Occipital lobe (tissue), 2 donors: ENCODE results near the gene HSPA12A. TPM values are rescaled to one million over a fixed set of nuclear protein-coding genes. Genes with fewer than 3 reads are reported as not detected.

Experiments used
- DNase-seq: peaks from one replicate; lab custom pipeline; 2025; lab: John Stamatoyannopoulos, UW
- total RNA-seq: library from RNA; depleted of rRNA; stranded (reverse); fragments of >200 nt; gene quantifications from one replicate; pipeline ENCODE4 v1.2.3, GENCODE V29; 2014

HSPA12A gene
- total RNA-seq, 1 donor from 2014 or later: 17.3 TPM

DNA sequence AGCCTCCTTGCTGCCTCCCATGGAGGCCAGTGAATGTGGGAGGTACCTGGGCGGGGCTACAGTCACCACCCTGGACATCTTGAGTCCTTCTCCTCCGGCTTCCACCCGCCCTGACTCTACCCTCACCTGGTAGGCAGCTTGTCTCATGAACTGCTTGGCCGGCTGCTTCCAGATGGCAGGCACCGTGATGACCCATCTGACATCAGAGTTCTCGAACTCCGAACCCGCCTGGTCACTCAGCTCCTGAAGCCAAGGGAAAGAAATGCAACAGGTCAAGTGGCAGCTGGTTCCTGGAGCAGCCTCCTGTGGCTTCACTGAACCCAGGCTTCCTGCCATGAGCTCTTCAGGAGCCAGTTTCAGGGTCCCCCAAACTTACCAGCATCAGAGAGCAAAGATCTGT is 50.1 kb downstream of the HSPA12A start:
- DNase-seq: no peak

GRCh38 chr10:116691635-116692034 is 50.7 kb downstream of the HSPA12A start:
- no peak for DNase-seq

DNA sequence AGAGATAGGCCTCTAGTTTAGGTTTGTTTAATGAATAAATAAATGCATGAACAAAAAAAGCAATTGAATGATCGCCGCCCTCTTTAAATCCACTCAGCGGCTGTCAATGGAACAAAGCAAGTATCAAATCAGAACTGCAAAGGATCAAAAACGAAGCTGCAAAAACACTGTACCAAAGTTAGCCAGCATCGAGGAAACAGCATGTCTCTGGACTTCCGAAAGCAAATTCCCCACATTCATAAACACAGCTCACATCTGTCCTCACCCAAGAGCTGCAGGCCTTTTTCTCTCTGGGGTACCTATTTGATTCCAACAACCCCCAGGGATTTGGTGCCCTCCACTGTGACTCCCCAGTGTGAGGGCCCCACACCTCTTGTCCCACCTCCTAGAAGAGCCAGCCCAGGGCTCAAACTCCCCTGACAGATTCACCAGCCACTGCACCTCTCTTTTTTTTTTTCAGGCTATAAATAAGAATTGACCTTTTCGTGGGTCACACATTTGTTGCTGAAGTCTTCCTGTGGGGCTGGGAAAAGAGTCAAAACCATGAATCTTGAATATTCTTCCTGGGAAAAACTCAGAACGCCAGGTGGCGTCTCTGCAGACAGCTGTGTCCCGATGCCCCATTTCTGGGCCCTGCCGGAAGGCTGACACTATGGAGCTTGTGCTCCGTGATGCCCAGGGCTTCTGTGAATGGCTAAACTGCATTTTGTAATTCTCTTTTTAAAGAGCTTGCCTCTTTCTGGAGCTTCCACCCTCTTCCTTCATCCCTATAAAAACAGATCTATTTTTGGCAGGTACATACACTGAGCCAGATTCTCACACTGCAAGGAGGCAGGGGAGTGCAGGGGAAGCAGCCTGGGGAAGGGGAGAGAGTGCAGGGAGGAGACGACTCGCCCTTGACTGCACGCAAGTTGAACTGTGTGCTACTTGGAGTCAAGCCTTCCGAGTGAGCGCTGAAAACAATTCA is 51.7 kb downstream of the HSPA12A start:
- peak; percentile 47 for DNase-seq

- DNase-seq: no peak
Measured at GRCh38 chr10:116689744-116690143, 52.6 kb downstream of the HSPA12A start.

- no peak for DNase-seq
Measured at GRCh38 chr10:116688741-116689495, 53.4 kb downstream of the HSPA12A start.

DNA sequence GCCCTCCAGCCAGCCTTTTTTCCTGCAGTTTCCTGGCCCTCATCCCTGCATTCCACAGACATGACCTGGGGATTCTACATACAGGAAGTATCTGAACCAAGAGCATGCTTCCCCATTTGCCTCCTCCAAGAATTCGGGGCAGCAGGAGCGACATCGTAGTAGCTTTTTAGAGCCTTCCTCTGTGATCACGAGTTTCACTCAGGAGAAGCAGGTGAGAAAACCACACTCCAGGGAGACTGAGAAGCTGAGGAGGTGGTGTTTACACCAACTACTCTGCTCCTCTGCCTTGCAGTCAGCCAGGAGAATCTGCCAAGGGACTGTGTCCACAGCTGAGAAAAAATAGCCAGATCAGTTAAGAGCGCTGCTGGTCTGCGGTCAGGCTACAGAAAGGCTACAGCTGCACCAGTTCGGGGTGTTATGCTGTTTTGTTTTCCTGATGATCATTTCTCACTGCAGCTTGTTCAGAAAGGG is 54.1 kb downstream of the HSPA12A start:
- DNase-seq: peak; percentile 42

DNA sequence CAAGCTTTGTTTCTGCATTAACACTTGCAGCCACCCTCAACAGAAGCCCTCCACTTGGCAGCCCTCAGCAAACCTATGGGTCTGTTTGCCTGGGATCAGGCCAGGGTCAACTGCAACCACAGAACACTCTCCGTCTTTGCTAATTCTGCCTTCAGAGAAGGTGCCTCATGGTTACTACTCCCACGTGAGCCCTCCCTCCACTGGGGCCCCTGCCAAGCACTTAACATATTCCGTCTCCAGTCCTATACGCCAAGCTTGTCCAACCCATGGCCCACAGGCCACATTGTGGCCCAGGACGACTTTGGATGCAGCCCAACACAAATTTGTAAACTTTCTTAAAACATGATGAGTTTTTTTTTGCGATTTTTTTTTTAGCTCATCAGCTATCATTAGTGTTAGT is 54.7 kb downstream of the HSPA12A start:
- DNase-seq: no peak

DNA sequence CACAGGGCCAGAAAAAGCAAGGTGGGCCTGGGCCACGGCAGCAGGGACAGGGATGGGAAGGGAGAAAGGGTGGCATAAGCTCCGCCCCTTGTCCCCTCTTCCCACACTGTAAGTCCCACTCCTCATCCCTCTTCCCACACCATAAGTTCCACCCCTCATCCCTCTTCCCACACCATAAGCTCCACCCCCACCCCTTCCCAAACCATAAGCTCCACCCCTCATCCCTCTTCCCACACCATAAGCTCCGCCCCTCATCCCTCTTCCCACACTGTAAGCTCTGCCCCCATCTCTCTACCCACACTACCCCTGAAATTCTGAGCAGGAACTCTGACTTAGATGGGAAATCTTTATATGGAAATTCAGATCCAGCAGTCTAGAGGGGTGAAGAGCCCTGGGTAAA is 55.7 kb downstream of the HSPA12A start:
- DNase-seq: no peak

GRCh38 chr10:116685807-116686206 is 56.6 kb downstream of the HSPA12A start:
- DNase-seq: no peak

DNA sequence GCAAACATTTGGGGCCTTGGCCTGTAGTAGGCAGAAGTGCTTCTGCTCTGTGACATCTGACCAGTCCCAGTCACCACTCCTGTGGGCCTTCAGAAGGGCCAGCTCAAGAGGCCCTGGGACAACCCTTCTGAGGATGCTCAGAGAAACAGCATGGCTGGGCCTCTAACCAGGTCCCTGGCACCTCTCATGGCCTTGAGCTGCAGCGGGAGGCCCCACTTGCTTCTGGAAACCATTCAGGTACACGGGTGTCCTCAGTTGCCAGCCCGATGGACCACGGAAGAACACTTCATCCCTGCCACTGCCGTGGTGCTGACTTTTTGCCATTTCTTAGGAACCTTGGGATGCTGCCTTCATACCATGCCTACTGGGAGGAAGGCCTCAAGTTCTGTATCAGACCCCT is 57.6 kb downstream of the HSPA12A start:
- DNase-seq: no peak

DNA sequence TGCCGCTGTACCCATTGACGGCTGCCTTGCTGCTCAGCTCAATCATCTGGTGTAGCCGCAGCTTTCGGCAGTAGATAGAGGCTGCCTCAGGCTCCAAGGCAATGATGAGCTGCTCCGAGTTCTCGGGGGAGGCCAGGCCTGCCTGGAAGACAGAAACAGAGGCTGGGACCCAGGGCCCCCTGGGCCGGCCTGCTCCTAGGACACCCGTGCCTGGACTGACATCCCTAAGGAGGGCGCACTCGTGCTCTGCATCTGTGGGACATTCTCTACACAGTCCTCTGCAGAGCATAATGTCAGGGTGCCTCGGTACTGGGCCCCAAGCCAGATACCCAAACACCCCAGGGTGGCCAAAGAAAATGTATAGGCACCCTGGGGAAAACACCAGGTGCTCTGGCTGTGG is 58.5 kb downstream of the HSPA12A start:
- no peak for DNase-seq

GRCh38 chr10:116683166-116683565 is 59.2 kb downstream of the HSPA12A start:
- DNase-seq: no peak

- DNase-seq: no peak
Measured at GRCh38 chr10:116679351-116679750, 63.0 kb downstream of the HSPA12A start.

DNA sequence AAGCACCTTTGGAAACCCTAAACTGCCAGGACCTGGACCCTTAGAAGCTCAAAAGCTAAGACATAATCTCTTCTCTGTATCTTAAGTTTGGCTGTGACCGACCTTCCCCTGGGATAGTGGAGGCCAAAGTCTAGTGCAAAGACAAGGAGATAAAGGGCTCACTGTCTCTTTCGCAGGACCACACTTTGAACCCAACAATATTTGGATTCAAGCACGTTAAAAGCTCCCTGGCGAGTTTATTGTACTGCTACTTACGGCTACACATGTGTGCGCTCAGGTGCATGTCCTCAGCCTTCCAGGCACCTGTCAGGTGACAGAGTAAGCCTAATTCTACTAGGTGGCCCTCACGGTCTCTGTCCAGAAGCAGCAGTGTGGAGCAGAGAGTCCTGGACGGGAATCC is 65.7 kb downstream of the HSPA12A start:
- DNase-seq: no peak

DNA sequence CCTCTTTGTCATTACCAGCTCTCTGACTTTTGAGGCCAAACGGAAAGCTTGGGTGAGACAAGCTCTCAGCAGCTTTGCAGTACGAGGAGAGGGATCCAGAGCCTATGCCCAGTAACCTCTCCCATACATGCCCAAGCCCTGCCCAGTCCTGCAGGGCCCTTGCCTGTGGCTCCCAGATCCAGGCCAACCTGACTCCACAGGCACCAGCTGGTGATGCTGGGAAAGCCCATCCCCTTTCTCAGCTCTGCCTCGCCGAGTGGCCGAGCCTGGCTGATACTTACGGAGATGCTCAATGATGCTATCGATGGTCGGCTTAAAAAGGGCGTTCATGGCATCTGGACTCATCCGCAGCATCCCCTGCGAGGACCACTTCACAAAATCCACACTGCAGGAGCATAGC is 66.2 kb downstream of the HSPA12A start:
- no peak for DNase-seq

- no peak for DNase-seq
Measured at GRCh38 chr10:116674901-116675423, 67.4 kb downstream of the HSPA12A start.

GRCh38 chr10:116673866-116674265 is 68.5 kb downstream of the HSPA12A start:
- no peak for DNase-seq

DNA sequence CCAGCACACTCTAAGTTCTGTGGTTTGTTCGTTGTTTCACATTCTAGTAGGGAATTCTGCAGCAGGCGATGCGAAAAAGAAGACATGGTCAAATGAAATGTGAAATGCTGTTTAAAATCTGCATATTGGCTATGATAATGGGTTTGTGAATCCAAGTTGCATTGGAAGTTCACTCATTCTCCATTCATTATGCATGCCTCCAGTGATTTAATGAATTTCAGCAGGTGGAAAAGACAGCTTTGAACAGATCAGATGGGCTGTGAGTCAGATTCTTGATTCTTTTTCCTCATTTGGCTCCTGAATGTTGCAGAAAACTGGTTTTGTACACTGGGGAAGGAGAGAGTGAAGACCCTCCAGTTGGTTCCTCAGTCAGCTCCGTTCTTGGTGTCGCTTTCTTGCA is 69.5 kb downstream of the HSPA12A start:
- DNase-seq: no peak

DNA sequence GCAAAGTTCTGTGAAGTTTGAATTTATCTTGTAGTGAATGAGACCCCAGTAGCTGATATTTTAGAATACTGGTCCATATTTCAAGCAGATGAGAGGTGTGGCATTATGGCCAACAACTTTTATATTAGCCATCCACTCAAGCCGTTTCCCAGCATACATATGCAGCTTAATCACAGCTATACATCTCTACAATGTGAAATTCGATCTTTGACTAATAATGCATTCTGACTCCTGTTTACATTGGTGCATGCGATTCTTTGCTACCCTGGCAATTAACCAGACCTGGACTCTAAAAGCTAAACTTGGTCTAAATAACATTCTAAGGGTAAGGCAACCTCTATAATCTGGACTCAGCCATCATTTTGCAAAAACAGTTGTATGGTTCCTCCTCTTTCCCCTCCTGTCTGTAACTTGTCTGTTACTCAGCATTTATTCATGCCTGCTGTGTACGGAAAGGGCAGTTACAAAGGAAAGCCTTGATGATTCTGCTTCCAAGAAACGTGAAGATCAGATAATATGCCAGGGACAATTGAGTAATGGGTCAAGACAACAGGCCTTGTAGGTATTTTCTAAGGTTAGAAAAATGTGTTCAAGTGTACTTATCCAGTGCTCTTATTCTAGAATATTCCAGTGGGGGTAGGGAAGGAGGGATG is 71.0 kb downstream of the HSPA12A start:
- DNase-seq: no peak

DNA sequence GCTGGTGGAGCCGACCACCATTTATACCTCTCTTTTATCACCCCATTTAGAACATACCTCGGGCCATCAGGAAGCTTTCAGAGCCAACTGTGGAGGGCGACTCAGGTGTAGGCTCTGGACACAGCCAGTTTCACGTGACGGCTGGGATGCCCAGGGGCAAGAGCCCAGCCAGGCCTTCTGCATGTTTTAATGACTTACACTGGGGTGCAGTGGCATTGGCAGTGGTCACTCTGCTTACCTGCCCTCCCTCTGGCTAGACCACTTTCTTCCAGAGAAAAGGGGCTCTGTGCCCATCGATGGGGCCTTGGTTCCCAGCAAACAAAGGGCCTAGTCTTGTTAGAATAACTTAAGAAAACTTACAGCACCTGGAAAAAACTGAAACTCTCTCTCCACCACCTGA is 71.7 kb downstream of the HSPA12A start:
- no peak for DNase-seq

- no peak for DNase-seq
Measured at GRCh38 chr10:116669832-116670644, 72.3 kb downstream of the HSPA12A start.
